Liver (tissue), 3 donors: ENCODE measurements around the gene STXBP1.

ENCODE experiments used
- ATF3 ChIP-seq: IDR thresholded peaks from 2 replicates; pipeline ENCODE4 v1.6.1; 2016; ENCODE audit warnings: antibody characterized with exemption
- CTCF ChIP-seq: fragments of 150-350 bp; IDR thresholded peaks from 2 replicates; pipeline ENCODE4 v1.5.1; 2017; ENCODE audit warnings: improper control_type of control experiment, low read depth, low read length; ENCODE audit not compliant: missing input control
- FOXA1 ChIP-seq: IDR thresholded peaks from 2 replicates; pipeline ENCODE4 v1.6.1; 2016; ENCODE audit warnings: antibody characterized with exemption
- HNF4G ChIP-seq: IDR thresholded peaks from 2 replicates; pipeline ENCODE4 v1.6.1; 2016; ENCODE audit warnings: antibody characterized with exemption
- JUND ChIP-seq, 2 donors: IDR thresholded peaks; 2 replicates each; pipeline ENCODE4 v1.6.1; 2016; ENCODE audit warnings: antibody characterized with exemption in 2 of 2
- MAX ChIP-seq: IDR thresholded peaks from 2 replicates; pipeline ENCODE4 v1.6.1; 2016; ENCODE audit warnings: antibody characterized with exemption
- REST ChIP-seq: IDR thresholded peaks from 2 replicates; pipeline ENCODE4 v1.6.1; 2016; ENCODE audit warnings: antibody characterized with exemption, mild to moderate bottlenecking
- YY1 ChIP-seq: IDR thresholded peaks from 2 replicates; pipeline ENCODE4 v1.6.1; 2016; ENCODE audit warnings: antibody characterized with exemption, mild to moderate bottlenecking
- ZBTB33 ChIP-seq: IDR thresholded peaks from 2 replicates; pipeline ENCODE4 v1.6.1; 2016; ENCODE audit warnings: antibody characterized with exemption
- donor health status: healthy.
- donor health status: healthy.

- no peak for TF ChIP-seq CTCF
- TF ChIP-seq REST, result peak; percentile 8
- no peak for TF ChIP-seq YY1
- no peak for TF ChIP-seq MAX
- TF ChIP-seq JUND (IDR thresholded peaks at IDR 0.05), result no peak
- no peak for TF ChIP-seq HNF4G
- TF ChIP-seq ATF3, result no peak
- TF ChIP-seq ZBTB33, result no peak
- no peak for TF ChIP-seq FOXA1
These were observed 123.6 kb downstream of the STXBP1 start for GRCh38 chr9:127735530-127736185.
